WERI-Rb-1 (cell line): Measurements from ENCODE around the gene HSD17B8.

Experiments used
- DNase-seq: peaks from one replicate; pipeline ENCODE4 v3.0.0-alpha.2; 2020
- H3K27ac ChIP-seq: fragments of 250-450 bp; sonication (Bioruptor Pico); 2 replicates; pipeline ENCODE4 v1.5.1; 2020; ENCODE audit warnings: mild to moderate bottlenecking, moderate library complexity
- H3K27me3 ChIP-seq: fragments of 250-450 bp; sonication (Bioruptor Pico); 2 replicates; pipeline ENCODE4 v1.5.1; 2021; ENCODE audit warnings: mild to moderate bottlenecking, low read depth, moderate library complexity; ENCODE audit not compliant: insufficient read depth, severe bottlenecking
- H3K36me3 ChIP-seq: fragments of 250-450 bp; sonication (Bioruptor Pico); 2 replicates; pipeline ENCODE4 v1.5.1; 2020; ENCODE audit warnings: mild to moderate bottlenecking, moderate library complexity
- H3K4me3 ChIP-seq: 2 replicates; pipeline ENCODE4 v1.5.1; 2011; ENCODE audit warnings: low read depth, mild to moderate bottlenecking, control low read depth, low read length
- H3K9me3 ChIP-seq: fragments of 250-450 bp; sonication (Bioruptor Pico); 2 replicates; pipeline ENCODE4 v1.5.1; 2021; ENCODE audit warnings: mild to moderate bottlenecking, moderate library complexity; ENCODE audit not compliant: severe bottlenecking
- CTCF ChIP-seq: IDR thresholded peaks from 2 replicates; pipeline ENCODE4 v1.5.1; 2011; ENCODE audit warnings: low read depth, mild to moderate bottlenecking, control low read depth, inconsistent platforms, low read length

The HSD17B8 gene

DNA sequence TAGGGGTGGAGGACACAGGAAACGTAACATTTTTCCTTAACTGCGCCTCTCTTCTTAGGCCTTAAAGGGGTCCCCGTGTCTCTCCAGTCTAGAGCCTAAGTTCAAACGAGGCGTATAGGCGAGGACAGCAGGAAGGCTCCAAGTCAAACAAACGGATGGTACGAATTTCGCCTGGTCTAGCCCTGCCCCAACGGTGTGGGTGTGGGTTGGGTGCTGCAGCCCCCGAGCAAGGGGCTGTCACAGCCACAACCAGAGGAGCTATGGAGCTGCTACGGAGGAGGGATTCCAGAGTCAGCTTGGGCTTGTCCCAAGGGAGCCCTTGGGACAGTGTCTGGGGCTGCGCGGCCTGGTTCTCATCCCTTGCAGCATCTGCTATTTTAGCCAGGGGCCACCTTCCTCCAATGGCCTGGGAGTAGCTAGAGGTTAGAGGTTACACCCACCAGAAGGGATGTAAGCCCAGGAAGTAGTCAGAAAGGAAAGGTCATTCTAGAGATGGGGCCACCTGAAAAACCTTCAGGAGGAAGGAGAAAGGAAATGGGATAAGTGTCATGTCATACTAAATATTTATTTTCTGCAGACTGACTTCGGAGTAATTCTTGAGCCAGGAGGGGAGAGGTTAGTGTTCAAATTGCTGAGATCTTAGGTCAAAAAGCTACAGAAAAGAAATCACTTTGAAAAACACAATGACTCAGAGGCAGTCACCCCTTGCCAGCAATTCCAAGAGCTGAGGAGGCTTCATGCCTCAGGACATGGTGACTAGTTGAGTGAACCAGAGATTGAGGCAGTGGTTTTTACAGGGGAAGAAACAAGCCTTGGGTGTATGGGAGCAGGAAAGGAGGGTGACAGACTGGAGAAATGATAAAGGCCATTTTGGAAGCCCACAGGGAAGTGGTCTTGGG lies 45.5 kb downstream of the HSD17B8 start:
- no peaks in the 10 kb centered on the region for H3K27me3 ChIP-seq
- no peak for TF ChIP-seq CTCF
- DNase-seq: peak; percentile 34
- no peaks in the 10 kb centered on the region for H3K9me3 ChIP-seq
- H3K4me3 ChIP-seq: peak overlapping the region; percentile 78
- peak overlapping the region; percentile 69 for H3K27ac ChIP-seq
- H3K36me3 ChIP-seq: peaks cover 13% of the 10 kb centered on the region

GRCh38 chr6:33250731-33251130 lies 46.3 kb downstream of the HSD17B8 start:
- Histone ChIP-seq H3K36me3 (peaks cover 14% of the 10 kb centered on the region), H3K27me3 (no peaks in the 10 kb centered on the region), H3K4me3 (no peak overlapping the region), H3K27ac (no peak overlapping the region), H3K9me3 (no peaks in the 10 kb centered on the region)
- TF ChIP-seq CTCF: no peak
- DNase-seq: no peak

GRCh38 chr6:33251395-33252012 lies 47.0 kb downstream of the HSD17B8 start:
- DNase-seq: no peak
- Histone ChIP-seq H3K27ac (no peak overlapping the region), H3K36me3 (peaks cover 17% of the 10 kb centered on the region), H3K9me3 (no peaks in the 10 kb centered on the region), H3K27me3 (no peaks in the 10 kb centered on the region), H3K4me3 (no peak overlapping the region)
- TF ChIP-seq CTCF: no peak

DNA sequence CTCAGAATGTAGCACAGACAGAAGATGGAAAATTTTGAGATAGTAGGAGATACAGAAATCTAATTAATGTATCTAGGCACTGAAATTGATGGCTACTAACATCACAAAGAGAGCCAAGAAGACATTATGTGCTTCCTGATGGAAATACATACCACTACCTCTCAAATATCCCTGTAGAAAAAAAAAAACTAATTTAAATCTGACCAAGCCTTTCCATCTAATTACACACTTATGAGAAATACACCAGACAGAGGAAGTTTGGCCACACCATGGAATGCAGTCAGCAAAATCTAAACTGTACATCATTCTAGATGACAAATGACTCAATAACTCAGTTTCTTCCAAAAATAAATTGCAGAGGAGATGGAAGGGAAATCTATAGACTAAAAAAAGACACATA lies 48.3 kb downstream of the HSD17B8 start:
- Histone ChIP-seq H3K27ac (no peak overlapping the region), H3K27me3 (no peaks in the 10 kb centered on the region), H3K4me3 (no peak overlapping the region), H3K36me3 (peaks cover 26% of the 10 kb centered on the region), H3K9me3 (no peaks in the 10 kb centered on the region)
- no peak for TF ChIP-seq CTCF
- no peak for DNase-seq

GRCh38 chr6:33254591-33254990 lies 50.1 kb downstream of the HSD17B8 start:
- DNase-seq: peak; percentile 27
- no peak overlapping the region for H3K4me3 ChIP-seq
- peak overlapping the region; percentile 50 for H3K27ac ChIP-seq
- TF ChIP-seq CTCF: no peak
- peaks cover 27% of the 10 kb centered on the region for H3K36me3 ChIP-seq
- no peaks in the 10 kb centered on the region for H3K27me3 ChIP-seq
- no peaks in the 10 kb centered on the region for H3K9me3 ChIP-seq
